H1 (cell line): ENCODE results near the gene SSH2. TPM values are rescaled to one million over a fixed set of nuclear protein-coding genes. Genes with fewer than 3 reads are reported as not detected.

Experiments used
- CTCF ChIA-PET: fragments of 300-600 bp; sonication (Branson Sonifier 250); formaldehyde crosslinking; loops from one replicate; lab custom pipeline; 2021; ENCODE audit not compliant: partially characterized antibody; lab: Charles Lee
- POLR2A ChIA-PET: fragments of 300-600 bp; sonication (Branson Sonifier 250); formaldehyde crosslinking; loops from one replicate; lab custom pipeline; 2021; ENCODE audit warnings: inconsistent platforms; ENCODE audit not compliant: partially characterized antibody; lab: Charles Lee
- DNase-seq, 2 experiments: peaks; one replicate each; pipeline versions ENCODE4 v3.0.0 to v3.0.0-alpha.2; 2010 to 2022; ENCODE audit warnings: low spot score in 2 of 2, low read depth in 1 of 2, mixed read lengths in 1 of 2
- FAIRE-seq: peaks from 2 replicates; lab custom pipeline; 2011; peaks lifted over from hg19 to GRCh38; lab: Jason Lieb, UNC
- H2AFZ ChIP-seq: 2 replicates; pipeline ENCODE4 v1.8.1; 2012; ENCODE audit warnings: low read length, inconsistent platforms
- H2AK5ac ChIP-seq: 2 replicates; pipeline ENCODE4 v1.6.1; 2013; ENCODE audit warnings: low read depth, low read length
- H2BK120ac ChIP-seq: replicated peaks from 2 replicates; pipeline ENCODE3; 2013; ENCODE audit warnings: low read depth, low read length, inconsistent platforms
- H2BK12ac ChIP-seq: 2 replicates; pipeline ENCODE4 v1.6.1; 2013; ENCODE audit warnings: low read depth, low read length
- H2BK15ac ChIP-seq: 2 replicates; pipeline ENCODE4 v1.6.1; 2013; ENCODE audit warnings: low read length
- H2BK20ac ChIP-seq: 2 replicates; pipeline ENCODE4 v1.6.1; 2013; ENCODE audit warnings: low read length
- H2BK5ac ChIP-seq: 2 replicates; pipeline ENCODE4 v1.6.1; 2013; ENCODE audit warnings: low read depth, low read length
- H3K14ac ChIP-seq: 2 replicates; pipeline ENCODE4 v1.6.1; 2013; ENCODE audit warnings: inconsistent platforms; ENCODE audit not compliant: insufficient read length
- H3K18ac ChIP-seq: 2 replicates; pipeline ENCODE4 v1.6.1; 2013; ENCODE audit warnings: low read length; ENCODE audit errors: extremely low read depth
- H3K23ac ChIP-seq: 2 replicates; pipeline ENCODE4 v1.6.1; 2013; ENCODE audit warnings: inconsistent platforms; ENCODE audit not compliant: insufficient read length
- H3K23me2 ChIP-seq: 2 replicates; pipeline ENCODE4 v1.6.1; 2013; ENCODE audit warnings: low read depth, low read length
- H3K27ac ChIP-seq: 2 replicates; pipeline ENCODE4 v1.6.1; 2011; ENCODE audit warnings: low read depth, low read length, inconsistent platforms
- H3K27me3 ChIP-seq, 4 experiments: replicated peaks in 1 of 4; 1 replicate in 1 of 4; 2 replicates in 3 of 4; pipeline versions ENCODE4 v1.6.1 to v1.8.1; 2011 to 2013; ENCODE audit warnings: low read length in 3 of 4, mild to moderate bottlenecking in 3 of 4, inconsistent platforms in 2 of 4, mixed read lengths in 2 of 4, moderate library complexity in 1 of 4; ENCODE audit not compliant: control insufficient read depth in 3 of 4, insufficient read depth in 3 of 4; ENCODE audit errors: extremely low read depth in 1 of 4
- H3K36me3 ChIP-seq, 4 experiments: 2 replicates each; pipeline versions ENCODE4 v1.6.1 to v1.8.1; 2011 to 2013; ENCODE audit warnings: mild to moderate bottlenecking in 4 of 4, low read length in 3 of 4, moderate library complexity in 2 of 4, control low read depth in 1 of 4, inconsistent platforms in 1 of 4; ENCODE audit not compliant: insufficient read depth in 4 of 4, control insufficient read depth in 2 of 4
- H3K4ac ChIP-seq: replicated peaks from 2 replicates; pipeline ENCODE3; 2013; ENCODE audit warnings: low read length, low read depth, mixed read lengths, inconsistent platforms; ENCODE audit not compliant: insufficient read length
- H3K4me1 ChIP-seq, 4 experiments: replicated peaks in 1 of 4; 1 replicate in 1 of 4; 2 replicates in 3 of 4; pipeline versions ENCODE4 v1.6.1 to v1.8.1; 2011 to 2013; ENCODE audit warnings: low read length in 3 of 4, inconsistent platforms in 2 of 4, mixed read lengths in 1 of 4; ENCODE audit not compliant: insufficient read depth in 4 of 4, control insufficient read depth in 3 of 4
- H3K4me2 ChIP-seq, 2 experiments: 2 replicates each; pipeline versions ENCODE4 v1.6.1 to v1.8.1; 2011 to 2013; ENCODE audit warnings: low read depth in 2 of 2, low read length in 2 of 2, control low read depth in 1 of 2, inconsistent platforms in 1 of 2, mild to moderate bottlenecking in 1 of 2; ENCODE audit not compliant: insufficient read depth in 1 of 2
- H3K4me3 ChIP-seq, 4 experiments: fragments of 200-600, 300-600 bp in 1 of 4; sonication (generic), shearing (Covaris generic), sonication (Bioruptor Twin) in 1 of 4; 2 replicates each; pipeline versions ENCODE4 v1.5.1 to v1.8.1; 2011 to 2016; ENCODE audit warnings: low read length in 4 of 4, low read depth in 3 of 4, control low read depth in 2 of 4, inconsistent platforms in 2 of 4, mild to moderate bottlenecking in 2 of 4, mixed read lengths in 1 of 4, moderate library complexity in 1 of 4; ENCODE audit not compliant: insufficient read depth in 2 of 4; ENCODE audit errors: extremely low read depth in 1 of 4
- H3K56ac ChIP-seq: replicated peaks from 2 replicates; pipeline ENCODE3; 2013; ENCODE audit warnings: low read depth, mild to moderate bottlenecking, mixed read lengths, low read length, inconsistent platforms; ENCODE audit not compliant: insufficient read length
- H3K79me1 ChIP-seq: 2 replicates; pipeline ENCODE4 v1.6.1; 2013; ENCODE audit warnings: low read depth, low read length, control low read depth
- H3K79me2 ChIP-seq, 2 experiments: 2 replicates each; pipeline versions ENCODE4 v1.6.1 to v1.8.1; 2012 to 2013; ENCODE audit warnings: low read length in 2 of 2, mild to moderate bottlenecking in 2 of 2, inconsistent platforms in 1 of 2; ENCODE audit not compliant: insufficient read depth in 2 of 2, control insufficient read depth in 1 of 2
- H3K9ac ChIP-seq, 4 experiments: replicated peaks in 1 of 4; 1 replicate in 1 of 4; 2 replicates in 3 of 4; pipeline versions ENCODE4 v1.6.1 to v1.8.1; 2011 to 2013; ENCODE audit warnings: low read depth in 3 of 4, low read length in 3 of 4, control low read depth in 2 of 4, mild to moderate bottlenecking in 2 of 4, moderate library complexity in 2 of 4, inconsistent platforms in 1 of 4; ENCODE audit errors: extremely low read depth in 1 of 4
- H3K9me3 ChIP-seq, 2 experiments: 2 replicates each; pipeline versions ENCODE4 v1.6.1 to v1.8.1; 2012 to 2013; ENCODE audit warnings: mild to moderate bottlenecking in 2 of 2, moderate library complexity in 2 of 2, control low read depth in 1 of 2, inconsistent platforms in 1 of 2, low read depth in 1 of 2, low read length in 1 of 2, mixed read lengths in 1 of 2; ENCODE audit not compliant: insufficient read depth in 2 of 2
- H4K20me1 ChIP-seq, 2 experiments: replicated peaks in 1 of 2; 2 replicates each; pipeline versions ENCODE3 to v1.8.1; 2011 to 2013; ENCODE audit warnings: inconsistent platforms in 2 of 2, low read length in 2 of 2, mild to moderate bottlenecking in 1 of 2; ENCODE audit not compliant: insufficient read depth in 2 of 2, control insufficient read depth in 1 of 2
- H4K5ac ChIP-seq: 2 replicates; pipeline ENCODE4 v1.6.1; 2013; ENCODE audit warnings: low read length, low read depth, mixed read lengths, inconsistent platforms; ENCODE audit not compliant: insufficient read length
- H4K8ac ChIP-seq: 2 replicates; pipeline ENCODE4 v1.8.0; 2013; ENCODE audit warnings: mild to moderate bottlenecking, moderate library complexity, low read length, inconsistent platforms; ENCODE audit not compliant: insufficient read depth; ENCODE audit errors: extremely low read depth
- H4K91ac ChIP-seq: replicated peaks from 2 replicates; pipeline ENCODE3; 2013; ENCODE audit warnings: low read length, mixed read lengths, inconsistent platforms; ENCODE audit not compliant: insufficient read length
- CHD2 ChIP-seq: IDR thresholded peaks from 2 replicates; pipeline ENCODE4 v1.6.1; 2012; ENCODE audit warnings: low read length, improper control_type of control experiment
- E2F6 ChIP-seq: IDR thresholded peaks from 2 replicates; pipeline ENCODE4 v1.6.1; 2012; ENCODE audit warnings: inconsistent platforms
- EP300 ChIP-seq, 2 experiments: IDR thresholded peaks; 1 replicate in 1 of 2; 2 replicates in 1 of 2; pipeline ENCODE4 v1.6.1; 2011 to 2012; ENCODE audit warnings: low read depth in 2 of 2, low read length in 2 of 2, mild to moderate bottlenecking in 2 of 2, borderline replicate concordance in 1 of 2, inconsistent platforms in 1 of 2, moderate library complexity in 1 of 2
- FOSL1 ChIP-seq: IDR thresholded peaks from 2 replicates; pipeline ENCODE4 v1.6.1; 2011; ENCODE audit warnings: mild to moderate bottlenecking, low read depth, low read length, moderate library complexity; ENCODE audit not compliant: insufficient read depth
- KDM5A ChIP-seq: fragments of 200-600 bp; IDR thresholded peaks from 2 replicates; pipeline ENCODE4 v1.7.1; 2012; ENCODE audit warnings: mild to moderate bottlenecking, low read length, inconsistent platforms, mixed read lengths
- NANOG ChIP-seq: IDR thresholded peaks from 2 replicates; pipeline ENCODE4 v1.6.1; 2011; ENCODE audit warnings: low read length, low read depth, mild to moderate bottlenecking, inconsistent platforms; ENCODE audit not compliant: insufficient read depth, poor library complexity, severe bottlenecking
- PHF8 ChIP-seq: fragments of 200-600 bp; sonication (generic); conservative IDR thresholded peaks from 2 replicates; pipeline ENCODE4 v1.7.1; 2012; ENCODE audit warnings: low read depth, mild to moderate bottlenecking, inconsistent platforms, low read length, moderate library complexity
- RXRA ChIP-seq: IDR thresholded peaks from 2 replicates; pipeline ENCODE4 v1.6.1; 2011; ENCODE audit warnings: low read depth, mild to moderate bottlenecking, low read length, moderate library complexity; ENCODE audit not compliant: insufficient read depth
- SRF ChIP-seq: IDR thresholded peaks from 2 replicates; pipeline ENCODE4 v1.6.1; 2011; ENCODE audit warnings: mild to moderate bottlenecking, low read depth, low read length, moderate library complexity
- SUZ12 ChIP-seq: fragments of 200-600 bp; sonication (generic); IDR thresholded peaks from 2 replicates; pipeline ENCODE4 v1.6.1; 2012; ENCODE audit warnings: mild to moderate bottlenecking, inconsistent platforms, low read length, moderate library complexity, mixed read lengths
- TBP ChIP-seq: IDR thresholded peaks from 2 replicates; pipeline ENCODE4 v1.6.1; 2011; ENCODE audit warnings: low read depth, low read length, improper control_type of control experiment
- TCF12 ChIP-seq: IDR thresholded peaks from 2 replicates; pipeline ENCODE4 v1.6.1; 2011; ENCODE audit warnings: low read depth, mild to moderate bottlenecking, low read length
- WGBS, 2 experiments: shearing (Covaris generic) in 1 of 2; methylation state at CpG; one replicate each; pipeline versions ENCODE4 v1.1.6 to v1.1.7; 2013 to 2015; ENCODE audit warnings: low lambda C conversion rate in 2 of 2, mixed read lengths in 2 of 2, inconsistent platforms in 1 of 2, low coverage in 1 of 2, missing lambda C conversion rate in 1 of 2; ENCODE audit not compliant: insufficient replicate concordance in 2 of 2, insufficient coverage in 1 of 2, insufficient read length in 1 of 2; ENCODE audit errors: extremely low coverage in 1 of 2, missing lambda C conversion rate in 1 of 2; 5-methylcytosine and 5-hydroxymethylcytosine counted together
- polyA plus RNA-seq, 7 experiments: library from polyadenylated mRNA; depleted of rRNA in 3 of 7; stranded (reverse) in 5 of 7; unstranded in 2 of 7; fragments of >200 nt in 5 of 7; fragments of 200-250 nt in 2 of 7; gene quantifications; 1 replicate in 5 of 7; 2 replicates in 1 of 7; 4 replicates in 1 of 7; pipeline versions ENCODE4 v1.2.1 to v1.2.3, GENCODE V29; 2011 to 2013; ENCODE audit warnings: missing spikeins in 2 of 7, mixed read lengths in 2 of 7
- total RNA-seq: library from RNA; stranded (reverse); fragmentation: NEBNext Ultra II Directional; extraction: Animal tissue kit (Norgen Biotek cat#: 25700); gene quantifications from 2 replicates; pipeline ENCODE4 v1.2.1, GENCODE V29; 2021

The SSH2 gene
- total and polyA plus RNA-seq, 2 of the 8 experiments (the other 6 are each of a cell fraction or from before 2014, with no cell fraction given) = 5.2 to 15.9 TPM

GRCh38 chr17:29710891-29711418 is 219.1 kb downstream of the SSH2 start:
- no peaks in the 10 kb centered on the region for H3K27me3 ChIP-seq
- no peak overlapping the region for H4K5ac ChIP-seq
- no peak overlapping the region for H3K23ac ChIP-seq
- H3K4me2 ChIP-seq = no peak overlapping the region
- H2AK5ac ChIP-seq = no peak overlapping the region; the same call in 1 of the 2 replicates
- DNase-seq (no peak), FAIRE-seq (no peak)
- H3K27ac ChIP-seq = no peak overlapping the region
- no peak overlapping the region for H2BK12ac ChIP-seq
- no peaks in the 10 kb centered on the region for H3K79me2 ChIP-seq
- no peak overlapping the region for H2AFZ ChIP-seq
- H2BK120ac ChIP-seq = no peak overlapping the region
- no peak overlapping the region for H4K91ac ChIP-seq
- no peaks in the 10 kb centered on the region for H3K36me3 ChIP-seq
- H4K8ac ChIP-seq = no peak overlapping the region
- no peak overlapping the region for H3K4ac ChIP-seq
- no peaks in the 10 kb centered on the region for H3K9me3 ChIP-seq
- no peaks in the 10 kb centered on the region for H3K79me1 ChIP-seq
- H3K4me1 ChIP-seq = peaks cover 0 to 12% (median 0%) of the 10 kb centered on the region in 4 experiments; a peak in 2 of 7 replicates
- no peak overlapping the region for H3K14ac ChIP-seq
- H2BK20ac ChIP-seq = no peak overlapping the region
- H3K9ac ChIP-seq = no peak overlapping the region
- no peak overlapping the region for H3K56ac ChIP-seq
- POLR2A ChIA-PET = interaction anchor here (0.9 to 1.4 kb wide), 3 partner anchors 12 to 88 kb away, joined by 3 to 8 read pairs (median 4); partner anchors contain the start of gene CORO6
- no peaks in the 10 kb centered on the region for H3K23me2 ChIP-seq
- no peak overlapping the region for H2BK5ac ChIP-seq
- no peaks in the 10 kb centered on the region for H4K20me1 ChIP-seq
- H3K4me3 ChIP-seq = no peak overlapping the region
- no peak overlapping the region for H3K18ac ChIP-seq
- CTCF ChIA-PET = interaction anchor here (0.9 to 1.1 kb wide), 3 partner anchors 11 to 71 kb away, joined by 3 to 4 read pairs (median 3); no protein-coding TSS in a partner anchor
- H2BK15ac ChIP-seq = no peak overlapping the region
- 90% methylated on average over 5 of the region's 5 CpGs; no CpG with 5 or more reads in 1 of the 2 experiments for WGBS, 2 experiments
- TF ChIP-seq EP300 (IDR thresholded peaks at IDR 0.05; ENCODE audit: borderline replicate concordance in 1 of 2, low read depth in 2 of 2, low read length in 2 of 2) = no peak
- no peak for TF ChIP-seq CHD2
- TF ChIP-seq RXRA = no peak
- TF ChIP-seq KDM5A = no peak
- no peak for TF ChIP-seq E2F6
- TF ChIP-seq FOSL1 = no peak
- TF ChIP-seq SUZ12 = no peak
- no peak for TF ChIP-seq SRF
- no peak for TF ChIP-seq TBP
- no peak for TF ChIP-seq TCF12
- no peak for TF ChIP-seq NANOG
- TF ChIP-seq PHF8 = no peak
